HEK293 (cell line): Measurements from ENCODE around the gene GJA5.

ENCODE experiments used
- CTCF ChIA-PET: fragments of 350-600 bp; formaldehyde crosslinking; extraction: SDS; loops from one replicate; lab custom pipeline; 2021; ENCODE audit warnings: antibody characterized with exemption; lab: Yijun Ruan, JAX
- POLR2A ChIA-PET: fragments of 300-600 bp; formaldehyde crosslinking; extraction: SDS; loops from one replicate; lab custom pipeline; 2020; ENCODE audit warnings: antibody characterized with exemption, inconsistent platforms; lab: Yijun Ruan, JAX
- H3K27ac ChIP-seq: fragments of 200-500 bp; sonication (Bioruptor generic); 2 replicates; pipeline ENCODE4 v1.5.1; 2014; ENCODE audit warnings: low read depth, low read length, control low read depth, inconsistent platforms; ENCODE audit errors: extremely low read depth
- H3K36me3 ChIP-seq, 2 experiments: fragments of 200-500 bp in 1 of 2; sonication (Bioruptor generic) in 1 of 2; 1 replicate in 1 of 2; 2 replicates in 1 of 2; pipeline ENCODE4 v1.5.1; 2014 to 2017; ENCODE audit warnings: inconsistent platforms in 2 of 2, low read length in 2 of 2; ENCODE audit not compliant: control insufficient read depth in 2 of 2, insufficient read depth in 1 of 2
- H3K4me1 ChIP-seq: fragments of 200-500 bp; sonication (Bioruptor generic); 2 replicates; pipeline ENCODE4 v1.5.1; 2014; ENCODE audit warnings: mild to moderate bottlenecking, low read length, inconsistent platforms; ENCODE audit not compliant: control insufficient read depth, insufficient read depth
- H3K4me3 ChIP-seq: 2 replicates; pipeline ENCODE4 v1.5.1; 2011; ENCODE audit warnings: low read depth, mild to moderate bottlenecking, control low read depth, low read length, moderate library complexity
- H3K9me3 ChIP-seq: fragments of 200-500 bp; sonication (Bioruptor generic); 2 replicates; pipeline ENCODE4 v1.5.1; 2014; ENCODE audit warnings: low read depth, low read length, inconsistent platforms; ENCODE audit not compliant: control insufficient read depth, insufficient read depth
- KLF8 ChIP-seq: fragments of 450-650 bp; formaldehyde crosslinking; IDR thresholded peaks from 2 replicates; pipeline ENCODE4 v1.5.1; 2016; ENCODE audit warnings: missing biosample characterization, missing genetic modification characterization
- SALL2 ChIP-seq: fragments of 450-650 bp; formaldehyde crosslinking; IDR thresholded peaks from 2 replicates; pipeline ENCODE4 v1.5.0; 2017; ENCODE audit warnings: missing biosample characterization, mild to moderate bottlenecking, missing genetic modification characterization, borderline replicate concordance
- ZBTB20 ChIP-seq: fragments of 450-650 bp; formaldehyde crosslinking; IDR thresholded peaks from 2 replicates; pipeline ENCODE4 v1.5.1; 2016; ENCODE audit warnings: missing biosample characterization, missing genetic modification characterization
- ZBTB44 ChIP-seq: fragments of 450-650 bp; IDR thresholded peaks from 2 replicates; pipeline ENCODE4 v1.5.1; 2018; ENCODE audit warnings: missing biosample characterization, mild to moderate bottlenecking, missing genetic modification characterization
- ZNF18 ChIP-seq: fragments of 450-650 bp; formaldehyde crosslinking; IDR thresholded peaks from 2 replicates; pipeline ENCODE4 v1.5.1; 2016; ENCODE audit warnings: missing biosample characterization, missing genetic modification characterization
- ZNF19 ChIP-seq: fragments of 450-650 bp; formaldehyde crosslinking; IDR thresholded peaks from 2 replicates; pipeline ENCODE4; 2016; ENCODE audit warnings: missing biosample characterization, missing genetic modification characterization, low read depth
- ZNF202 ChIP-seq: fragments of 450-650 bp; formaldehyde crosslinking; IDR thresholded peaks from 2 replicates; pipeline ENCODE4 v1.5.1; 2016; ENCODE audit warnings: missing biosample characterization, missing genetic modification characterization, borderline replicate concordance
- ZNF214 ChIP-seq: fragments of 450-650 bp; formaldehyde crosslinking; IDR thresholded peaks from 2 replicates; pipeline ENCODE4 v1.5.1; 2017; ENCODE audit warnings: missing biosample characterization, mild to moderate bottlenecking, missing genetic modification characterization, borderline replicate concordance
- ZNF558 ChIP-seq: fragments of 450-650 bp; formaldehyde crosslinking; IDR thresholded peaks from 2 replicates; pipeline ENCODE4 v1.5.1; 2016; ENCODE audit warnings: missing biosample characterization, missing genetic modification characterization
- ZNF561 ChIP-seq: fragments of 450-650 bp; IDR thresholded peaks from 2 replicates; pipeline ENCODE4 v1.5.1; 2018; ENCODE audit warnings: missing biosample characterization, missing genetic modification characterization, borderline replicate concordance
- ZNF792 ChIP-seq: fragments of 450-650 bp; formaldehyde crosslinking; IDR thresholded peaks from 2 replicates; pipeline ENCODE4 v1.5.1; 2016; ENCODE audit warnings: missing biosample characterization, missing genetic modification characterization
- ZSCAN23 ChIP-seq: fragments of 450-650 bp; formaldehyde crosslinking; IDR thresholded peaks from 2 replicates; pipeline ENCODE4 v1.5.1; 2016; ENCODE audit warnings: missing biosample characterization, missing genetic modification characterization
- TF ChIP-seq, protein P1 (sequence below): fragments of 450-650 bp; formaldehyde crosslinking; IDR thresholded peaks from 2 replicates; pipeline ENCODE4 v1.5.1; 2016; ENCODE audit warnings: missing biosample characterization, missing genetic modification characterization
- TF ChIP-seq, protein P2 (sequence below): fragments of 450-650 bp; formaldehyde crosslinking; IDR thresholded peaks from 2 replicates; pipeline ENCODE4 v1.5.1; 2016; ENCODE audit warnings: missing biosample characterization, missing genetic modification characterization
- TF ChIP-seq, protein P3 (sequence below): fragments of 450-650 bp; formaldehyde crosslinking; IDR thresholded peaks from 2 replicates; pipeline ENCODE4 v1.5.1; 2016; ENCODE audit warnings: missing biosample characterization, missing genetic modification characterization
- TF ChIP-seq, protein P4 (sequence below): fragments of 450-650 bp; formaldehyde crosslinking; IDR thresholded peaks from 2 replicates; pipeline ENCODE4 v1.5.1; 2016; ENCODE audit warnings: missing biosample characterization, missing genetic modification characterization
- TF ChIP-seq, protein P5 (sequence below): fragments of 450-650 bp; formaldehyde crosslinking; IDR thresholded peaks from 2 replicates; pipeline ENCODE4 v1.5.1; 2016; ENCODE audit warnings: missing biosample characterization, missing genetic modification characterization

Gene GJA5

GRCh38 chr1:147729315-147729714, 31.1 kb downstream of the GJA5 start:
- TF ChIP-seq, protein P1, sequence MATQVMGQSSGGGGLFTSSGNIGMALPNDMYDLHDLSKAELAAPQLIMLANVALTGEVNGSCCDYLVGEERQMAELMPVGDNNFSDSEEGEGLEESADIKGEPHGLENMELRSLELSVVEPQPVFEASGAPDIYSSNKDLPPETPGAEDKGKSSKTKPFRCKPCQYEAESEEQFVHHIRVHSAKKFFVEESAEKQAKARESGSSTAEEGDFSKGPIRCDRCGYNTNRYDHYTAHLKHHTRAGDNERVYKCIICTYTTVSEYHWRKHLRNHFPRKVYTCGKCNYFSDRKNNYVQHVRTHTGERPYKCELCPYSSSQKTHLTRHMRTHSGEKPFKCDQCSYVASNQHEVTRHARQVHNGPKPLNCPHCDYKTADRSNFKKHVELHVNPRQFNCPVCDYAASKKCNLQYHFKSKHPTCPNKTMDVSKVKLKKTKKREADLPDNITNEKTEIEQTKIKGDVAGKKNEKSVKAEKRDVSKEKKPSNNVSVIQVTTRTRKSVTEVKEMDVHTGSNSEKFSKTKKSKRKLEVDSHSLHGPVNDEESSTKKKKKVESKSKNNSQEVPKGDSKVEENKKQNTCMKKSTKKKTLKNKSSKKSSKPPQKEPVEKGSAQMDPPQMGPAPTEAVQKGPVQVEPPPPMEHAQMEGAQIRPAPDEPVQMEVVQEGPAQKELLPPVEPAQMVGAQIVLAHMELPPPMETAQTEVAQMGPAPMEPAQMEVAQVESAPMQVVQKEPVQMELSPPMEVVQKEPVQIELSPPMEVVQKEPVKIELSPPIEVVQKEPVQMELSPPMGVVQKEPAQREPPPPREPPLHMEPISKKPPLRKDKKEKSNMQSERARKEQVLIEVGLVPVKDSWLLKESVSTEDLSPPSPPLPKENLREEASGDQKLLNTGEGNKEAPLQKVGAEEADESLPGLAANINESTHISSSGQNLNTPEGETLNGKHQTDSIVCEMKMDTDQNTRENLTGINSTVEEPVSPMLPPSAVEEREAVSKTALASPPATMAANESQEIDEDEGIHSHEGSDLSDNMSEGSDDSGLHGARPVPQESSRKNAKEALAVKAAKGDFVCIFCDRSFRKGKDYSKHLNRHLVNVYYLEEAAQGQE = no peak
- TF ChIP-seq, protein P2, sequence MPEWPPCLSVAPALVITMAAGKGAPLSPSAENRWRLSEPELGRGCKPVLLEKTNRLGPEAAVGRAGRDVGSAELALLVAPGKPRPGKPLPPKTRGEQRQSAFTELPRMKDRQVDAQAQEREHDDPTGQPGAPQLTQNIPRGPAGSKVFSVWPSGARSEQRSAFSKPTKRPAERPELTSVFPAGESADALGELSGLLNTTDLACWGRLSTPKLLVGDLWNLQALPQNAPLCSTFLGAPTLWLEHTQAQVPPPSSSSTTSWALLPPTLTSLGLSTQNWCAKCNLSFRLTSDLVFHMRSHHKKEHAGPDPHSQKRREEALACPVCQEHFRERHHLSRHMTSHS (tag by site-specific recombination) = no peak
- no peak for TF ChIP-seq ZNF202
- no peak for TF ChIP-seq ZNF792 (tag by site-specific recombination)
- no peak for TF ChIP-seq ZNF214 (tag by site-specific recombination)
- TF ChIP-seq ZNF18 (tag by site-specific recombination) = no peak
- TF ChIP-seq ZBTB20 (tag by site-specific recombination) = no peak
- no peak for TF ChIP-seq ZNF558
- Histone ChIP-seq H3K4me3 (no peak overlapping the region), H3K4me1 (no peaks in the 10 kb centered on the region), H3K27ac (no peak overlapping the region), H3K9me3 (no peaks in the 10 kb centered on the region), H3K36me3 (no peaks in the 10 kb centered on the region)
- ChIA-PET POLR2A (no interaction called here), CTCF (no interaction called here)

DNA sequence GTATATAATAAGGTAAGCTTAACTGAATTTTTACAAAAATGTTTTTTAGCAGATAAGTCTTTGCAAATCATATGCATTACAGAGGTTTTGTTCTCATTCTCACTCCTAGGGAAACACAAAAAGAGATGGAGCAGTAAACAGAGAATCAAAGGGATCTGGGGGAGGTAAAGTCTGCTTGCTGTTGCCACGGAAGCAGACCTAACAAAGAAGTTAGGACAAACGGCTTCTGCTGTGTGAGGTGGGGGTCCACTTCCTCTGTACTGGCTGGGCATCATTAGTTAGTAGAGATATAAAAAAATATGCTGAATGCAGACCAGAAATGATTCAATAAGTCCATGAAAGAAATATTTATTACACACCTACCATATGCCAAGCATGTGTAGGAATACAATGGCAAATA, 34.2 kb downstream of the GJA5 start:
- POLR2A ChIA-PET = no interaction called here
- H3K4me1 ChIP-seq = no peaks in the 10 kb centered on the region
- no peak overlapping the region for H3K27ac ChIP-seq
- no peaks in the 10 kb centered on the region for H3K36me3 ChIP-seq
- CTCF ChIA-PET = interaction anchor here (0.6 to 6.9 kb wide), 3 partner anchors 57 to 166 kb away, joined by 3 to 71 read pairs (median 5); no protein-coding TSS in a partner anchor
- TF ChIP-seq, protein P3, sequence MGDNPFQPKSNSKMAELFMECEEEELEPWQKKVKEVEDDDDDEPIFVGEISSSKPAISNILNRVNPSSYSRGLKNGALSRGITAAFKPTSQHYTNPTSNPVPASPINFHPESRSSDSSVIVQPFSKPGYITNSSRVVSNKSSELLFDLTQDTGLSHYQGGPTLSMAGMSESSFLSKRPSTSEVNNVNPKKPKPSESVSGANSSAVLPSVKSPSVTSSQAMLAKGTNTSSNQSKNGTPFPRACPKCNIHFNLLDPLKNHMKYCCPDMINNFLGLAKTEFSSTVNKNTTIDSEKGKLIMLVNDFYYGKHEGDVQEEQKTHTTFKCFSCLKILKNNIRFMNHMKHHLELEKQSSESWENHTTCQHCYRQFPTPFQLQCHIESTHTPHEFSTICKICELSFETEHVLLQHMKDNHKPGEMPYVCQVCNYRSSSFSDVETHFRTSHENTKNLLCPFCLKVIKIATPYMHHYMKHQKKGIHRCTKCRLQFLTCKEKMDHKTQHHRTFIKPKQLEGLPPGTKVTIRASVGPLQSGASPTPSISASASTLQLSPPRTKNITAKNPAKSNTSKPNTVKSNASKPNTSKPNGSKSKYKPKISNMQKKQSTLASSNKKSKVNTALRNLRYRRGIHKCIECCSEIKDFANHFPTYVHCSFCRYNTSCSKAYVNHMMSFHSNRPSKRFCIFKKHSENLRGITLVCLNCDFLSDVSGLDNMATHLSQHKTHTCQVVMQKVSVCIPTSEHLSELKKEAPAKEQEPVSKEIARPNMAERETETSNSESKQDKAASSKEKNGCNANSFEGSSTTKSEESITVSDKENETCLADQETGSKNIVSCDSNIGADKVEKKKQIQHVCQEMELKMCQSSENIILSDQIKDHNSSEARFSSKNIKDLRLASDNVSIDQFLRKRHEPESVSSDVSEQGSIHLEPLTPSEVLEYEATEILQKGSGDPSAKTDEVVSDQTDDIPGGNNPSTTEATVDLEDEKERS (tag by site-specific recombination) = no peak
- TF ChIP-seq SALL2 (tag by site-specific recombination) = no peak
- no peak for TF ChIP-seq ZNF561
- no peak for TF ChIP-seq ZNF558
- TF ChIP-seq ZSCAN23 (tag by site-specific recombination) = no peak
- TF ChIP-seq ZBTB44 (tag by site-specific recombination) = no peak
- TF ChIP-seq ZNF19 (tag by site-specific recombination) = no peak
- TF ChIP-seq KLF8 (tag by site-specific recombination) = no peak
- TF ChIP-seq, protein P4, sequence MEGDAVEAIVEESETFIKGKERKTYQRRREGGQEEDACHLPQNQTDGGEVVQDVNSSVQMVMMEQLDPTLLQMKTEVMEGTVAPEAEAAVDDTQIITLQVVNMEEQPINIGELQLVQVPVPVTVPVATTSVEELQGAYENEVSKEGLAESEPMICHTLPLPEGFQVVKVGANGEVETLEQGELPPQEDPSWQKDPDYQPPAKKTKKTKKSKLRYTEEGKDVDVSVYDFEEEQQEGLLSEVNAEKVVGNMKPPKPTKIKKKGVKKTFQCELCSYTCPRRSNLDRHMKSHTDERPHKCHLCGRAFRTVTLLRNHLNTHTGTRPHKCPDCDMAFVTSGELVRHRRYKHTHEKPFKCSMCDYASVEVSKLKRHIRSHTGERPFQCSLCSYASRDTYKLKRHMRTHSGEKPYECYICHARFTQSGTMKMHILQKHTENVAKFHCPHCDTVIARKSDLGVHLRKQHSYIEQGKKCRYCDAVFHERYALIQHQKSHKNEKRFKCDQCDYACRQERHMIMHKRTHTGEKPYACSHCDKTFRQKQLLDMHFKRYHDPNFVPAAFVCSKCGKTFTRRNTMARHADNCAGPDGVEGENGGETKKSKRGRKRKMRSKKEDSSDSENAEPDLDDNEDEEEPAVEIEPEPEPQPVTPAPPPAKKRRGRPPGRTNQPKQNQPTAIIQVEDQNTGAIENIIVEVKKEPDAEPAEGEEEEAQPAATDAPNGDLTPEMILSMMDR (tag by site-specific recombination) = no peak
- TF ChIP-seq, protein P5, sequence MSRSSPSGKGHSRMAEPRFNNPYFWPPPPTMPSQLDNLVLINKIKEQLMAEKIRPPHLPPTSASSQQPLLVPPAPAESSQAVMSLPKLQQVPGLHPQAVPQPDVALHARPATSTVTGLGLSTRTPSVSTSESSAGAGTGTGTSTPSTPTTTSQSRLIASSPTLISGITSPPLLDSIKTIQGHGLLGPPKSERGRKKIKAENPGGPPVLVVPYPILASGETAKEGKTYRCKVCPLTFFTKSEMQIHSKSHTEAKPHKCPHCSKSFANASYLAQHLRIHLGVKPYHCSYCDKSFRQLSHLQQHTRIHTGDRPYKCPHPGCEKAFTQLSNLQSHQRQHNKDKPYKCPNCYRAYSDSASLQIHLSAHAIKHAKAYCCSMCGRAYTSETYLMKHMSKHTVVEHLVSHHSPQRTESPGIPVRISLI (tag by site-specific recombination) = no peak
- TF ChIP-seq, all 188 proteins: peak for 0
- H3K4me3 ChIP-seq = no peak overlapping the region
- no peaks in the 10 kb centered on the region for H3K9me3 ChIP-seq
